PC-3 (cell line): ENCODE results near the gene GALNT10.

Experiments
- EZH2 ChIP-seq: fragments of 300-600 bp; sonication (generic); IDR thresholded peaks from one replicate; pipeline ENCODE4 v1.6.1; 2017; ENCODE audit warnings: antibody characterized with exemption, mild to moderate bottlenecking, low read length; ENCODE audit not compliant: unreplicated experiment
- TF ChIP-seq, protein P1 (sequence below): fragments of 300-600 bp; sonication (generic); conservative IDR thresholded peaks from 2 replicates; pipeline ENCODE4 v1.5.1; 2017; ENCODE audit warnings: antibody characterized with exemption, low read depth, mild to moderate bottlenecking, low read length

DNA sequence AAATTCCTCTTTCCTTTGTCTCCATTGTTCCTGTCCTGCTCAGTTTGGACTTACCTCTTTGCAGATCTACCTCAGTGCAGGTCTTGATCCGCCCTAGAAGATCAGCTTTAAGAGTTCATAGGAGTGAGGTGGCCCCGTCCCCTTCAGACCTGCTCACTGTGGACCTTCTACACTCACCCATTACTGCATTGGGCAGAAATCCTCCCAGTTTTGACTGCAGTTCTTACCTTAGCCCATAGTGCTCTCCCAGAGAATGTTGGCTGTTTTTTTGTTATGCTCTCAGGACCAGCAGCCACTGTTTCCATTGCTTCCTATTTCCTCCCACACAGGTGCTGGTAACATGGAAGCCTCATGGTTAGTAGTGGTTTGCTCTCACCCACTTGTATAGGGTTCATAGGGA is 63.3 kb downstream of the GALNT10 start:
- TF ChIP-seq EZH2, result no peak
- TF ChIP-seq, protein P1, sequence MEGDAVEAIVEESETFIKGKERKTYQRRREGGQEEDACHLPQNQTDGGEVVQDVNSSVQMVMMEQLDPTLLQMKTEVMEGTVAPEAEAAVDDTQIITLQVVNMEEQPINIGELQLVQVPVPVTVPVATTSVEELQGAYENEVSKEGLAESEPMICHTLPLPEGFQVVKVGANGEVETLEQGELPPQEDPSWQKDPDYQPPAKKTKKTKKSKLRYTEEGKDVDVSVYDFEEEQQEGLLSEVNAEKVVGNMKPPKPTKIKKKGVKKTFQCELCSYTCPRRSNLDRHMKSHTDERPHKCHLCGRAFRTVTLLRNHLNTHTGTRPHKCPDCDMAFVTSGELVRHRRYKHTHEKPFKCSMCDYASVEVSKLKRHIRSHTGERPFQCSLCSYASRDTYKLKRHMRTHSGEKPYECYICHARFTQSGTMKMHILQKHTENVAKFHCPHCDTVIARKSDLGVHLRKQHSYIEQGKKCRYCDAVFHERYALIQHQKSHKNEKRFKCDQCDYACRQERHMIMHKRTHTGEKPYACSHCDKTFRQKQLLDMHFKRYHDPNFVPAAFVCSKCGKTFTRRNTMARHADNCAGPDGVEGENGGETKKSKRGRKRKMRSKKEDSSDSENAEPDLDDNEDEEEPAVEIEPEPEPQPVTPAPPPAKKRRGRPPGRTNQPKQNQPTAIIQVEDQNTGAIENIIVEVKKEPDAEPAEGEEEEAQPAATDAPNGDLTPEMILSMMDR, result no peak
